Neural progenitor cell (in vitro differentiated cells): Measurements from ENCODE around the gene KRTAP5-9. TPM values are rescaled to one million over a fixed set of nuclear protein-coding genes. Genes with fewer than 3 reads are reported as not detected.
"Not testable (repeated sequence)": the region's sequence is repeated elsewhere in the genome, so short reads cannot be mapped to it uniquely, and the experiment has no call there.

ENCODE experiments used
- DNase-seq: peaks from one replicate; pipeline ENCODE4 v3.0.0-alpha.2; 2016; ENCODE audit warnings: low spot score
- H2AFZ ChIP-seq: fragments of 200-600 bp; sonication (generic); replicated peaks from 2 replicates; pipeline ENCODE4 v1.6.1; 2016; ENCODE audit warnings: antibody characterized with exemption
- H3F3A ChIP-seq: fragments of 200-600 bp; sonication (generic); 2 replicates; pipeline ENCODE4 v1.6.1; 2016; ENCODE audit warnings: antibody characterized with exemption, low read depth
- H3K27ac ChIP-seq: fragments of 200-600 bp; sonication (generic); 2 replicates; pipeline ENCODE4 v1.5.1; 2016; ENCODE audit warnings: mild to moderate bottlenecking
- H3K27me3 ChIP-seq: fragments of 200-600 bp; sonication (generic); 2 replicates; pipeline ENCODE4 v1.6.1; 2016; ENCODE audit warnings: mild to moderate bottlenecking, moderate library complexity
- H3K36me3 ChIP-seq: fragments of 200-600 bp; sonication (generic); 2 replicates; pipeline ENCODE4 v1.5.1; 2016
- H3K4me1 ChIP-seq: fragments of 200-600 bp; sonication (generic); 2 replicates; pipeline ENCODE4 v1.6.1; 2016; ENCODE audit warnings: mixed run types
- H3K4me2 ChIP-seq: fragments of 200-600 bp; sonication (generic); 2 replicates; pipeline ENCODE4 v1.6.1; 2016
- H3K4me3 ChIP-seq: fragments of 200-600 bp; sonication (generic); 2 replicates; pipeline ENCODE4 v1.5.1; 2016
- H3K79me2 ChIP-seq: fragments of 200-600 bp; sonication (generic); 2 replicates; pipeline ENCODE4 v1.6.1; 2016; ENCODE audit warnings: low read depth
- H3K9ac ChIP-seq: fragments of 200-600 bp; sonication (generic); 2 replicates; pipeline ENCODE4 v1.6.1; 2016
- H3K9me3 ChIP-seq: fragments of 200-600 bp; sonication (generic); 2 replicates; pipeline ENCODE4 v1.5.1; 2016; ENCODE audit warnings: low read depth
- H4K20me1 ChIP-seq: fragments of 200-600 bp; sonication (generic); 2 replicates; pipeline ENCODE4 v1.6.1; 2016; ENCODE audit warnings: low read depth
- H3K27ac Mint-ChIP-seq: 3 replicates; pipeline ENCODE4 v1.8.0; 2021; ENCODE audit warnings: mixed read lengths
- H3K27me3 Mint-ChIP-seq: 2 replicates; pipeline ENCODE4 v1.8.0; 2022; ENCODE audit warnings: low read depth, mild to moderate bottlenecking, inconsistent platforms, moderate library complexity, mixed read lengths; ENCODE audit not compliant: insufficient read depth
- H3K36me3 Mint-ChIP-seq: 3 replicates; pipeline ENCODE4 v1.8.0; 2021; ENCODE audit warnings: mixed read lengths
- H3K4me1 Mint-ChIP-seq: 3 replicates; pipeline ENCODE4 v1.8.0; 2021; ENCODE audit warnings: mixed read lengths
- H3K4me3 Mint-ChIP-seq: 3 replicates; pipeline ENCODE4 v1.8.0; 2021; ENCODE audit warnings: mild to moderate bottlenecking, moderate library complexity, mixed read lengths
- H3K9me3 Mint-ChIP-seq: 3 replicates; pipeline ENCODE4 v1.8.0; 2020; ENCODE audit warnings: mixed read lengths
- EZH2 ChIP-seq: fragments of 200-600 bp; sonication (generic); IDR thresholded peaks from 2 replicates; pipeline ENCODE4 v1.6.1; 2017; ENCODE audit warnings: antibody characterized with exemption, mild to moderate bottlenecking, moderate library complexity
- EZH2phosphoT487 ChIP-seq: fragments of 200-600 bp; sonication (generic); IDR thresholded peaks from 2 replicates; pipeline ENCODE4 v1.6.1; 2017; ENCODE audit warnings: antibody characterized with exemption
- total RNA-seq: library from RNA; depleted of rRNA; stranded (reverse); fragments of >200 nt; gene quantifications from 2 replicates; pipeline ENCODE4 v1.2.3, GENCODE V29; 2015; ENCODE audit warnings: low replicate concordance
- TF ChIP-seq, protein P1 (sequence below): fragments of 200-600 bp; sonication (generic); IDR thresholded peaks from 2 replicates; pipeline ENCODE4 v1.5.1; 2017; ENCODE audit warnings: antibody characterized with exemption, mild to moderate bottlenecking

The KRTAP5-9 gene
- total RNA-seq, 1 donor from 2014 or later: not detected

DNA sequence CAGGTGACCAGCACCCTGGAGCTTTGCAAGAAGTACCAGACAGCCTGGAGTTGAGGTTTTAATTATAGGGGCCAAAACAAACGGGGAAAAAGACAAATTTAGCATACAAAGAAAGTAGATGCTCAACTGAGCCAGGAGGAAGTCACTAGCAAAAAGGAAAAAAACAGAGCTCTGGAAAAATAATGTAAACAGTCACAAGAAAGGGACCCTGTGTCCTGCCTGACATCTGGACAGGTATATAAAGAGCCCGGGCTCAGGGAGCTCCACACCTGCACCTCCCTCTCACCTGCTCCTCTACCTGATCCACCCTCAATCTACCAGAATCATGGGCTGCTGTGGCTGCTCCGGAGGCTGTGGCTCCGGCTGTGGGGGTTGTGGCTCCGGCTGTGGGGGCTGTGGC is 17.0 kb downstream of the KRTAP5-9 start, which contains the start of gene KRTAP5-10:
KRTAP5-10 (plus strand) TSS at position 301 of the 400 bp plus-strand sequence; CDS start at position 326, 25 bp downstream.
- H2AFZ ChIP-seq: no peak within 1 kb of the TSS
- peaks cover 36% of the 10 kb centered on the region for H3K4me1 Mint-ChIP-seq
- peaks cover 6% of the 10 kb centered on the region for H3K27me3 Mint-ChIP-seq

DNA sequence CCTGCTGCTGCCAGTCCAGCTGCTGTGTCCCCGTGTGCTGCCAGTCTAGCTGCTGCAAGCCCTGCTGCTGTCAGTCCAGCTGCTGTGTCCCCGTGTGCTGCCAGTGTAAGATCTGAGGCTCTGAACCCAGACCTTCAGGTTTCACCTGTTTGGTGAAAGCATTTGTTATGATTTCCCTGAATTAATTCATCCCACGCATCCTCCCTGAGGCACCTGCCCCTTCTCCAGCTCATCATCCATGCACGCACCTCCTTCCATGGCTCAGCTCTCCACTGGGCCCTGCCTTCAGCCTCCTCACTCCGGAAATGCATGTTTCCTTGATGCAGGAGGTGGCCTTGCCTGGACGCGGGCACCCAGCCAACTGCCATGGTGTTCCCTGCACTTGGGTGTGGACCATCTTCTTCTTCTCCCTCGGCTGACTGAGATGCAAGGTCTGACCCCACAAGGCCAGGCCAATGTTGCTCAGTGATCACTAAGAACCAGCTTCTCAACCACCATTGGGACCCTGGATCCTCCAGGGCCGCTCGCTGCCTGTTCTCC is 17.9 kb downstream of the KRTAP5-9 start:
- Mint-ChIP-seq H3K4me1 (peaks cover 41% of the 10 kb centered on the region), H3K9me3 (peaks cover 2% of the 10 kb centered on the region), H3K27me3 (peaks cover 8% of the 10 kb centered on the region), H3K4me3 (no peak overlapping the region), H3K36me3 (no peaks in the 10 kb centered on the region), H3K27ac (no peak overlapping the region)
- no peaks in the 10 kb centered on the region for H3K27me3 ChIP-seq
- no peaks in the 10 kb centered on the region for H3K36me3 ChIP-seq
- no peaks in the 10 kb centered on the region for H3F3A ChIP-seq
- H4K20me1 ChIP-seq: no peaks in the 10 kb centered on the region
- H2AFZ ChIP-seq: no peak overlapping the region
- TF ChIP-seq EZH2phosphoT487 (no peak), EZH2 (no peak)
- TF ChIP-seq, protein P1, sequence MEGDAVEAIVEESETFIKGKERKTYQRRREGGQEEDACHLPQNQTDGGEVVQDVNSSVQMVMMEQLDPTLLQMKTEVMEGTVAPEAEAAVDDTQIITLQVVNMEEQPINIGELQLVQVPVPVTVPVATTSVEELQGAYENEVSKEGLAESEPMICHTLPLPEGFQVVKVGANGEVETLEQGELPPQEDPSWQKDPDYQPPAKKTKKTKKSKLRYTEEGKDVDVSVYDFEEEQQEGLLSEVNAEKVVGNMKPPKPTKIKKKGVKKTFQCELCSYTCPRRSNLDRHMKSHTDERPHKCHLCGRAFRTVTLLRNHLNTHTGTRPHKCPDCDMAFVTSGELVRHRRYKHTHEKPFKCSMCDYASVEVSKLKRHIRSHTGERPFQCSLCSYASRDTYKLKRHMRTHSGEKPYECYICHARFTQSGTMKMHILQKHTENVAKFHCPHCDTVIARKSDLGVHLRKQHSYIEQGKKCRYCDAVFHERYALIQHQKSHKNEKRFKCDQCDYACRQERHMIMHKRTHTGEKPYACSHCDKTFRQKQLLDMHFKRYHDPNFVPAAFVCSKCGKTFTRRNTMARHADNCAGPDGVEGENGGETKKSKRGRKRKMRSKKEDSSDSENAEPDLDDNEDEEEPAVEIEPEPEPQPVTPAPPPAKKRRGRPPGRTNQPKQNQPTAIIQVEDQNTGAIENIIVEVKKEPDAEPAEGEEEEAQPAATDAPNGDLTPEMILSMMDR: no peak
- no peak overlapping the region for H3K4me2 ChIP-seq
- H3K4me1 ChIP-seq: no peaks in the 10 kb centered on the region
- DNase-seq: no peak
- no peak overlapping the region for H3K4me3 ChIP-seq
- no peaks in the 10 kb centered on the region for H3K79me2 ChIP-seq
- H3K27ac ChIP-seq: no peak overlapping the region
- H3K9ac ChIP-seq: no peak overlapping the region
- H3K9me3 ChIP-seq: no peaks in the 10 kb centered on the region

More for the DNA sequence above, 17.0 kb downstream of the KRTAP5-9 start, which contains the start of gene KRTAP5-10:
- Mint-ChIP-seq H3K4me3 (no peak within 1 kb of the TSS), H3K9me3 (peaks cover 4% of the 10 kb centered on the region), H3K36me3 (no peaks in the 10 kb centered on the region), H3K27ac (no peak within 1 kb of the TSS)
- no peak for DNase-seq
- H4K20me1 ChIP-seq: no peaks in the 10 kb centered on the region
- H3K4me3 ChIP-seq: no peak within 1 kb of the TSS
- no peaks in the 10 kb centered on the region for H3K36me3 ChIP-seq
- no peaks in the 10 kb centered on the region for H3K4me1 ChIP-seq
- no peak within 1 kb of the TSS for H3K9ac ChIP-seq
- no peak within 1 kb of the TSS for H3K27ac ChIP-seq
- no peaks in the 10 kb centered on the region for H3K9me3 ChIP-seq
- H3K27me3 ChIP-seq: no peaks in the 10 kb centered on the region
- H3K4me2 ChIP-seq: no peak within 1 kb of the TSS
- H3K79me2 ChIP-seq: no peaks in the 10 kb centered on the region
- no peaks in the 10 kb centered on the region for H3F3A ChIP-seq
- TF ChIP-seq, protein P1: no peak
- TF ChIP-seq EZH2 (no peak), EZH2phosphoT487 (no peak)

DNA sequence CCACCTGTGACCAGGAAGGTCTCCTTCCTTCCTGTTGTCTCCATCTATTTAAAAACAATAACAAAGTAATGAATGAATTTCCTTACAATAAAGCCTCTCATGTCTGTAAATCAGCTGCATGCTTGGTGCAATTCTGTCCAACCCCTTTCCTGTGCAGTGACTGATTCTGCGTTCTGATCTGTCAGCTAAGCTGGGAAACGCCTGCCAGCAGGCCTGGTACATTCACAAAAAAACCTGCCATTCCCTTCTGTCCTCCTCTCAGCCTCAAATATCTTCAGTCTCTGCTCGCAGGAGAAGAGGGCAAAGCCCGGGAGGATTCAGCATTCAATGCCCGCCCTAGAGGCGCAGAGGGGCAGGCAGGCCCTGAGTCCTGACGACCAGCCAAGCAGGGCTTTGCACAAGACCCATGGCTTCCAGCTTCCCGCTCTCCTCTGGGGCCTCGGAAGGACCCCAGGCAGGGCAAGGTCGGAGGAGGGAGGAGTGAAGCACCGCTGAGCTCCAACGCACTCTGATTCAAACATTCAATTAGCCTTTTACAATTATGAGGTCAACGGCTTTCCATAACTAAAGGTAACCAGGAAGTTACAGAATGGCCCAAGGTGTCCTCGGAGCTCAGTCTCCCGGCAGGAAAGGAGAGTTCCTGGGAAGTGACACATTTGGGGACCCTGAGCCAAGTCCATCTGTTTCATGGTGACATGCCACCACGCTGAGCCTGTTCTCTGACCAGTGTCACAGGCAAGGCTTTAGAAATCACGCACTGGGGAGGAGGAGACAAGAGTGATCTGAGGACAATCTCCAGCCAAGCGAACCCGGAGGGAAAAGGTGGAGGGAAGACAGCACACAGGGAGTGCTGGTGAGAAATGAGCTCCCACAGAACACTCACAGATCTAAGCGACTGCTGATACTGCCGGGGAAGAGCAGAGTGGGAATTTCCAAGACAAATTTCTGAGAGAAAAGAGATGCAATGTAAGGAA is 18.7 kb downstream of the KRTAP5-9 start:
- H3K27me3 ChIP-seq, H3K9me3 Mint-ChIP-seq, H3K4me3 ChIP-seq, H3K27me3 Mint-ChIP-seq, H3K79me2 ChIP-seq, H3K36me3 ChIP-seq, H3K36me3 Mint-ChIP-seq, H3F3A ChIP-seq, H3K9me3 ChIP-seq, H3K27ac ChIP-seq, H3K4me3 Mint-ChIP-seq, H4K20me1 ChIP-seq, H2AFZ ChIP-seq, H3K4me1 ChIP-seq, H3K4me2 ChIP-seq, H3K9ac ChIP-seq, DNase-seq: not testable (repeated sequence)
- peak overlapping the region; percentile 18 for H3K27ac Mint-ChIP-seq
- peaks cover 41% of the 10 kb centered on the region for H3K4me1 Mint-ChIP-seq

DNA sequence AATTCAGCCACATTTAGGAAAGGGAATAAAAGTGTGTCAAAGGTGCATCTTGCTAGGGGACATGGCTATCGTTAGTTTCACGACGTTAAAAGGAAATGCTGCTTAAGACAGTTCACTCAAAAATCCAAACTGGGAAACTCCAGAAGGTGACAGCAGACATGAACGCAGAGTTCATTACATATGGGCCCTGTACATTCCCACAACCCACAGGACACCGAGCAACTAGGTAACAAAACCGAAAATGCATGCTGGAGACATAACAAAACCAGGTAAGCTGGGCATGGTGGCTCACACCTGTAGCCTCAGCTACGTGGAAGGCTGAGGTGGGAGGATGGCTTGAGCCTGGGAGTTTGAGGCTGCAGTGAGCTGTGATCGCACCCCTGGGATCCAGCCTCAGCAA is 19.4 kb downstream of the KRTAP5-9 start:
- H3F3A ChIP-seq, DNase-seq, H3K9me3 ChIP-seq, H3K4me2 ChIP-seq, H3K27ac Mint-ChIP-seq, H3K4me1 ChIP-seq, H3K9me3 Mint-ChIP-seq, H3K4me3 ChIP-seq, H3K36me3 Mint-ChIP-seq, H3K79me2 ChIP-seq, H3K9ac ChIP-seq, H3K27me3 ChIP-seq, H4K20me1 ChIP-seq, H3K36me3 ChIP-seq, H3K27me3 Mint-ChIP-seq, H2AFZ ChIP-seq, H3K4me3 Mint-ChIP-seq, H3K27ac ChIP-seq: not testable (repeated sequence)
- H3K4me1 Mint-ChIP-seq: peaks cover 41% of the 10 kb centered on the region
